GM12892 (cell line): Measurements from ENCODE around the gene SUCLG1.

ENCODE experiments used
- POLR2A ChIP-seq: IDR thresholded peaks from 2 replicates; pipeline ENCODE4 v1.6.1; 2011; ENCODE audit warnings: low read depth, low read length, control low read depth
- POLR2AphosphoS5 ChIP-seq: IDR thresholded peaks from 2 replicates; pipeline ENCODE4 v1.6.1; 2011; ENCODE audit warnings: low read depth, low read length, control low read depth
- TAF1 ChIP-seq: IDR thresholded peaks from 2 replicates; pipeline ENCODE4 v1.6.1; 2011; ENCODE audit warnings: low read depth, mild to moderate bottlenecking, control low read depth, low read length, borderline replicate concordance

GRCh38 chr2:84393829-84394228 lies 65.3 kb downstream of the SUCLG1 start:
- no peak for TF ChIP-seq POLR2AphosphoS5
- no peak for TF ChIP-seq POLR2A
- TF ChIP-seq TAF1 = no peak
